ENCODE results near the gene PLG.
"Not testable (repeated sequence)": the region's sequence is repeated elsewhere in the genome, so short reads cannot be mapped to it uniquely, and the experiment has no call there.

The PLG gene

GRCh38 chr6:160775792-160776580 lies 73.9 kb downstream of the PLG start:
- no peak for DNase-seq (ENCODE audit: low spot score)

- DNase-seq (ENCODE audit: low spot score) = not testable (repeated sequence)
Measured at GRCh38 chr6:160779095-160779494, 77.1 kb downstream of the PLG start.

- not testable (repeated sequence) for DNase-seq (ENCODE audit: low spot score)
Measured at GRCh38 chr6:160780656-160781055, 78.6 kb downstream of the PLG start.

- no peak for DNase-seq (ENCODE audit: low spot score)
Measured at GRCh38 chr6:160781298-160781697, 79.3 kb downstream of the PLG start.

GRCh38 chr6:160782228-160782627 lies 80.2 kb downstream of the PLG start:
- no peak for DNase-seq (ENCODE audit: low spot score)

- DNase-seq (ENCODE audit: low spot score) = no peak
Measured at GRCh38 chr6:160783741-160784140, 81.7 kb downstream of the PLG start.

- DNase-seq (ENCODE audit: low spot score) = not testable (repeated sequence)
Measured at GRCh38 chr6:160788126-160788525, 86.1 kb downstream of the PLG start.

- DNase-seq (ENCODE audit: low spot score) = no peak
Measured at GRCh38 chr6:160788806-160789205, 86.8 kb downstream of the PLG start.

GRCh38 chr6:160789263-160790027 lies 87.4 kb downstream of the PLG start:
- DNase-seq (ENCODE audit: low spot score) = no peak

GRCh38 chr6:160790028-160790792 lies 88.2 kb downstream of the PLG start:
- DNase-seq (ENCODE audit: low spot score) = no peak

- DNase-seq (ENCODE audit: low spot score) = no peak
Measured at GRCh38 chr6:160791459-160791858, 89.4 kb downstream of the PLG start.

GRCh38 chr6:160791981-160792418 lies 90.0 kb downstream of the PLG start:
- DNase-seq (ENCODE audit: low spot score) = peak; percentile 19

- no peak for DNase-seq (ENCODE audit: low spot score)
Measured at GRCh38 chr6:160792708-160793107, 90.7 kb downstream of the PLG start.

- no peak for DNase-seq (ENCODE audit: low spot score)
Measured at GRCh38 chr6:160793652-160794051, 91.6 kb downstream of the PLG start.

- peak; percentile 3 for DNase-seq (ENCODE audit: low spot score)
Measured at GRCh38 chr6:160795721-160796120, 93.7 kb downstream of the PLG start.

- no peak for DNase-seq (ENCODE audit: low spot score)
Measured at GRCh38 chr6:160798625-160799024, 96.6 kb downstream of the PLG start.

- no peak for DNase-seq (ENCODE audit: low spot score)
Measured at GRCh38 chr6:160799801-160800506, 97.9 kb downstream of the PLG start.

- DNase-seq (ENCODE audit: low spot score) = no peak
Measured at GRCh38 chr6:160801418-160801817, 99.4 kb downstream of the PLG start.

GRCh38 chr6:160802049-160802448 lies 100.0 kb downstream of the PLG start:
- not testable (repeated sequence) for DNase-seq (ENCODE audit: low spot score)

Measured in RKO (cell line).